GM23338 (cell line): ENCODE data around the gene DOCK4. TPM values are rescaled to one million over a fixed set of nuclear protein-coding genes. Genes with fewer than 3 reads are reported as not detected.

Experiments used
- ATAC-seq: fragments of 200-7000 bp; cut with Tn5 transposase; 3 replicates; pipeline ENCODE4 v1.9.1; 2020
- DNase-seq: peaks from one replicate; pipeline ENCODE4 v3.0.0-alpha.2; 2015; ENCODE audit warnings: low spot score
- H2AFZ ChIP-seq: fragments of 200-600 bp; sonication (generic); 2 replicates; pipeline ENCODE4 v1.8.0; 2016; ENCODE audit warnings: antibody characterized with exemption, mild to moderate bottlenecking, moderate library complexity
- H3F3A ChIP-seq: fragments of 200-600 bp; sonication (generic); replicated peaks from 2 replicates; pipeline ENCODE4 v1.8.0; 2017; ENCODE audit warnings: antibody characterized with exemption, mixed run types, low read depth
- H3K27ac ChIP-seq: fragments of 200-600 bp; sonication (generic); 2 replicates; pipeline ENCODE4 v1.6.1; 2016; ENCODE audit warnings: low read depth
- H3K27me3 ChIP-seq: fragments of 200-600 bp; sonication (generic); 2 replicates; pipeline ENCODE4 v1.8.0; 2016; ENCODE audit warnings: mild to moderate bottlenecking, mixed run types, moderate library complexity; ENCODE audit not compliant: insufficient read depth
- H3K36me3 ChIP-seq: fragments of 200-600 bp; sonication (generic); 2 replicates; pipeline ENCODE4 v1.8.0; 2016; ENCODE audit warnings: mild to moderate bottlenecking; ENCODE audit not compliant: insufficient read depth
- H3K4me1 ChIP-seq: fragments of 200-600 bp; sonication (generic); 2 replicates; pipeline ENCODE4 v1.8.0; 2016; ENCODE audit warnings: mild to moderate bottlenecking, moderate library complexity; ENCODE audit not compliant: insufficient read depth
- H3K4me2 ChIP-seq: fragments of 200-600 bp; sonication (generic); 2 replicates; pipeline ENCODE4 v1.7.1; 2017; ENCODE audit warnings: mixed run types
- H3K4me3 ChIP-seq: fragments of 200-600 bp; sonication (generic); 2 replicates; pipeline ENCODE4 v1.6.1; 2016; ENCODE audit warnings: mixed run types
- H3K79me2 ChIP-seq: fragments of 200-600 bp; sonication (generic); replicated peaks from 2 replicates; pipeline ENCODE4 v1.8.0; 2017; ENCODE audit warnings: mild to moderate bottlenecking; ENCODE audit not compliant: insufficient read depth
- H3K9me2 ChIP-seq: fragments of 200-600 bp; sonication (generic); 2 replicates; pipeline ENCODE4 v1.8.0; 2017; ENCODE audit not compliant: insufficient read depth
- H4K20me1 ChIP-seq: fragments of 200-600 bp; sonication (generic); replicated peaks from 2 replicates; pipeline ENCODE4 v1.8.0; 2017; ENCODE audit warnings: mild to moderate bottlenecking; ENCODE audit not compliant: insufficient read depth
- H3K27ac Mint-ChIP-seq: 2 replicates; pipeline ENCODE4 v1.8.0; 2020; ENCODE audit warnings: inconsistent platforms, mild to moderate bottlenecking, moderate library complexity, mixed read lengths
- H3K27me3 Mint-ChIP-seq: 3 replicates; pipeline ENCODE4 v1.8.0; 2022; ENCODE audit warnings: low read depth, mild to moderate bottlenecking, moderate library complexity, mixed read lengths, inconsistent platforms; ENCODE audit not compliant: insufficient read depth, poor library complexity
- H3K36me3 Mint-ChIP-seq: 3 replicates; pipeline ENCODE4 v1.8.0; 2021; ENCODE audit warnings: low read depth, mild to moderate bottlenecking, inconsistent platforms, moderate library complexity, mixed read lengths
- H3K4me1 Mint-ChIP-seq: 3 replicates; pipeline ENCODE4 v1.8.0; 2020; ENCODE audit warnings: mild to moderate bottlenecking, inconsistent platforms, mixed read lengths
- H3K4me3 Mint-ChIP-seq: 3 replicates; pipeline ENCODE4 v1.8.0; 2021; ENCODE audit warnings: moderate library complexity, mild to moderate bottlenecking, inconsistent platforms, mixed read lengths
- H3K9me3 Mint-ChIP-seq: 3 replicates; pipeline ENCODE4 v1.8.0; 2020; ENCODE audit warnings: moderate library complexity, mild to moderate bottlenecking, inconsistent platforms, mixed read lengths
- CREB1 ChIP-seq: fragments of 250-450 bp; sonication (Bioruptor Pico); IDR thresholded peaks from 2 replicates; pipeline ENCODE4 v1.5.0; 2020; ENCODE audit warnings: low read depth, mild to moderate bottlenecking, moderate library complexity
- ETS1 ChIP-seq: IDR thresholded peaks from 2 replicates; pipeline ENCODE4 v1.6.1; 2016; ENCODE audit warnings: antibody characterized with exemption
- EZH2phosphoT487 ChIP-seq: fragments of 200-600 bp; sonication (generic); IDR thresholded peaks from one replicate; pipeline ENCODE4 v1.8.1; 2018; ENCODE audit warnings: antibody characterized with exemption; ENCODE audit not compliant: unreplicated experiment
- JUNB ChIP-seq: IDR thresholded peaks from one replicate; pipeline ENCODE4 v1.6.1; 2016; ENCODE audit warnings: antibody characterized with exemption; ENCODE audit not compliant: unreplicated experiment
- POLR2AphosphoS5 ChIP-seq: IDR thresholded peaks from 2 replicates; pipeline ENCODE4 v1.6.1; 2016; ENCODE audit warnings: antibody characterized with exemption, low read depth
- REST ChIP-seq: IDR thresholded peaks from one replicate; pipeline ENCODE4 v1.6.1; 2018; ENCODE audit warnings: antibody characterized with exemption; ENCODE audit not compliant: unreplicated experiment
- STAT1 ChIP-seq: IDR thresholded peaks from one replicate; pipeline ENCODE4 v1.6.1; 2016; ENCODE audit warnings: antibody characterized with exemption; ENCODE audit not compliant: unreplicated experiment
- ZNF331 ChIP-seq: fragments of 250-450 bp; sonication (Bioruptor Pico); IDR thresholded peaks from 2 replicates; pipeline ENCODE4 v1.5.0; 2020; ENCODE audit warnings: low read depth, mild to moderate bottlenecking, moderate library complexity
- ZNF462 ChIP-seq: fragments of 250-450 bp; sonication (Bioruptor Pico); IDR thresholded peaks from 2 replicates; pipeline ENCODE4 v1.5.0; 2020; ENCODE audit warnings: mild to moderate bottlenecking, moderate library complexity
- polyA plus RNA-seq: library from polyadenylated mRNA; unstranded; fragments of >200 nt; fragmentation: Nextera tagmentation; extraction: Ambion mirVana; gene quantifications from 2 replicates; pipeline ENCODE4 v1.2.1, GENCODE V29; 2016
- total RNA-seq: library from RNA; depleted of rRNA; stranded (reverse); fragments of >200 nt; shearing (Covaris generic); gene quantifications from 2 replicates; pipeline ENCODE4 v1.2.3, GENCODE V29; 2014

The DOCK4 gene
- total and polyA plus RNA-seq, 2 experiments from 2014 or later = 6.3 to 33.8 TPM

GRCh38 chr7:111820621-111821020 lies 385.6 kb downstream of the DOCK4 start (continued):
- no peak for TF ChIP-seq REST
- no peak for TF ChIP-seq JUNB
- no peak for TF ChIP-seq EZH2phosphoT487

- no peak overlapping the region for H3K4me3 ChIP-seq
- no peak overlapping the region for H2AFZ ChIP-seq
- no peaks in the 10 kb centered on the region for H3K27me3 ChIP-seq
- no peak for TF ChIP-seq CREB1 (CRISPR knock-in tag)
- no peak for TF ChIP-seq JUNB
- no peak for TF ChIP-seq POLR2AphosphoS5
- TF ChIP-seq STAT1 = no peak
- TF ChIP-seq ZNF462 = no peak
- no peak for TF ChIP-seq ETS1
- TF ChIP-seq ZNF331 (CRISPR knock-in tag) = no peak
- H3K79me2 ChIP-seq = no peaks in the 10 kb centered on the region
- Mint-ChIP-seq H3K36me3 (no peaks in the 10 kb centered on the region), H3K4me1 (no peaks in the 10 kb centered on the region), H3K27ac (no peak overlapping the region), H3K4me3 (no peak overlapping the region), H3K9me3 (no peaks in the 10 kb centered on the region), H3K27me3 (no peaks in the 10 kb centered on the region)
- peaks cover 5% of the 10 kb centered on the region for H3K9me2 ChIP-seq
- H3F3A ChIP-seq = no peaks in the 10 kb centered on the region
- 0 out of 2 replicates have a peak, but pooled peaks cover 3% of the 10 kb centered on the region for H4K20me1 ChIP-seq
- DNase-seq (no peak), ATAC-seq (no peak)
- no peak overlapping the region for H3K27ac ChIP-seq
- H3K36me3 ChIP-seq = 0 out of 2 replicates have a peak, but pooled peaks cover 4% of the 10 kb centered on the region
- no peak overlapping the region for H3K4me2 ChIP-seq
- no peaks in the 10 kb centered on the region for H3K4me1 ChIP-seq
Measured at GRCh38 chr7:111820121-111820520, 386.1 kb downstream of the DOCK4 start.
